Panc1 (cell line): ENCODE results near the gene PRCD.

Source experiments
- CTCF ChIP-seq: fragments of 450-650 bp; IDR thresholded peaks from 2 replicates; pipeline ENCODE4 v1.5.1; 2017; ENCODE audit warnings: mild to moderate bottlenecking
- POLR2AphosphoS5 ChIP-seq: IDR thresholded peaks from 2 replicates; pipeline ENCODE4 v1.6.1; 2012; ENCODE audit warnings: mild to moderate bottlenecking, low read depth, low read length, moderate library complexity
- REST ChIP-seq, 2 experiments: IDR thresholded peaks; 2 replicates each; pipeline ENCODE4 v1.6.1; 2011 to 2012; ENCODE audit warnings: low read depth in 2 of 2, control low read depth in 1 of 2, low read length in 1 of 2, mild to moderate bottlenecking in 1 of 2, moderate library complexity in 1 of 2; ENCODE audit not compliant: insufficient read depth in 1 of 2
- TCF7L2 ChIP-seq: IDR thresholded peaks from 2 replicates; pipeline ENCODE4 v1.6.1; 2011; ENCODE audit warnings: mild to moderate bottlenecking, low read depth, low read length, inconsistent platforms

- no peak for TF ChIP-seq CTCF
- TF ChIP-seq REST (IDR thresholded peaks at IDR 0.05; ENCODE audit: insufficient read depth in 1 of 2, low read depth in 2 of 2, low read length in 1 of 2): no peak
- no peak for TF ChIP-seq POLR2AphosphoS5
- TF ChIP-seq TCF7L2: no peak
Observed at GRCh38 chr17:76524598-76525512, 15.0 kb upstream of the PRCD start.
